ENCODE results near the gene GTF3C1. TPM values are rescaled to one million over a fixed set of nuclear protein-coding genes. Genes with fewer than 3 reads are reported as not detected.

The GTF3C1 gene
- total and polyA plus RNA-seq, 2 of the 13 experiments (the other 11 are each of a cell fraction or from before 2014, with no cell fraction given): 29.2 to 72.7 TPM

DNA sequence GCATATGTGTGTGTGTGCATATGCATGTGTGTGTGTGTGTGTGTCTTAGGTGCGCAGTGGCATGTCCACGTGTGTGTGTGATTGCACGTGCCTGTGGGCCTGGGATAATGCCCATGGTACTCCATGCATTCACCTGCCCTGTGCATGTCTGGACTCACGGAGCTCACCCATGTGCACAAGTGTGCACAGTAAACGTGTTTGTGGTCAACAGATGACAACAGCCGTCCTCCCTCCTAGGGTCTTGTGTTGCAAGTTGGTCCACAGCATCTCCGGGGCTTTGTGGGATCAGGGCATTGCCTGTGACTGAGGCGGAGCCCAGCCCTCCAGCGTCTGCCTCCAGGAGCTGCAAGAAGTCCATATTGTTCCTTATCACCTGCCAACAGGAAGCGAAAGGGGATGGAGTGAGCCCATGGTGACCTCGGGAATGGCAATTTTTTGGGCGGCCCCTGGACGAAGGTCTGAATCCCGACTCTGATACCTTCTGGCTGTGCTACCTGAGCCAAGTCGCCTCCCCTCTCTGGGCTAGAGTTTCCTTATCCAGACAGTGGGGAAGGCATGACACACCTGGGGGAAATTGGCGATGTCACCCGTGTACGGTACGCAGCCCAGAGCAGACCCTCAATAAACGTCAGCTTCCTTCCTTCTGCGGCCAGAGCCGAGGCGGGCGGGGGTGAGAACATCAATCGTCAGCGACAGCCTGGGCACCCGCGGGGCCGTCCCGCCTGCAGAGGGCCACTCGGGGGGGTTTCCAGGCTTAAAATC lies 100.1 kb downstream of the GTF3C1 start:
- no TSS peak for BruUV-seq (replicated peaks)
- no peak overlapping the region for H3K9ac ChIP-seq (ENCODE audit: insufficient read depth, low read depth, low read length)
- H2AFZ ChIP-seq (ENCODE audit: low read length): no peak overlapping the region
- FAIRE-seq (no peak), DNase-seq (ENCODE audit: low spot score) (no peak), ATAC-seq (peak; percentile 19)
- peaks cover 7% of the 10 kb centered on the region; the same call in 1 of the 2 replicates for H3K4me1 ChIP-seq (ENCODE audit: insufficient read depth, low read length)
- H3K36me3 ChIP-seq (replicated peaks in 1 of 2; ENCODE audit: control insufficient read depth in 1 of 2, insufficient read depth in 2 of 2, low read length in 2 of 2): no peaks in the 10 kb centered on the region
- H3K27me3 ChIP-seq (ENCODE audit: control insufficient read depth in 1 of 2, insufficient read depth in 2 of 2, low read length in 2 of 2): peaks cover 4 to 35% of the 10 kb centered on the region in 2 experiments; a peak in 3 of 5 replicates
- intact Hi-C loops (cut with micrococcal nuclease; ENCODE audit: unreplicated experiment) (no loop called here), in situ Hi-C loops (cut with HindIII; ENCODE audit: extremely low pct_ligation_motif_present, low pct_unique_long_range_greater_than_20kb) (loop anchor here (10.0 kb wide), 1 partner anchor 275 kb away; no protein-coding TSS in a partner anchor)
- POLR2A ChIA-PET: no interaction called here
- H3K4me3 ChIP-seq (replicated peaks in 1 of 3; ENCODE audit: insufficient read depth in 1 of 3, low read depth in 2 of 3, low read length in 3 of 3): no peak overlapping the region
- H3K9me3 ChIP-seq (ENCODE audit: low read length): peaks cover 10% of the 10 kb centered on the region
- H3K27ac ChIP-seq (ENCODE audit: extremely low read length, insufficient read depth, low read length): no peak overlapping the region
- CTCF ChIA-PET (ENCODE audit: low intra/inter-chr PET ratio, low total read pairs): no interaction called here
- 24% methylated on average over 23 of the region's 31 CpGs for WGBS (ENCODE audit: low lambda C conversion rate)
- H4K20me1 ChIP-seq (ENCODE audit: insufficient read depth, low read length): no peaks in the 10 kb centered on the region
- no peak overlapping the region for H3K4me2 ChIP-seq (ENCODE audit: low read depth, low read length)
- H3K79me2 ChIP-seq (ENCODE audit: insufficient read depth, low read length): no peaks in the 10 kb centered on the region
- TF ChIP-seq ZZZ3 (CRISPR knock-in tag; IDR thresholded peaks at IDR 0.05; ENCODE audit: borderline replicate concordance) (peak; percentile 26; the same call in 1 of the 2 replicates), BHLHE40 (IDR thresholded peaks at IDR 0.05; ENCODE audit: low read length) (peak; percentile 89), ZNF652 (CRISPR knock-in tag; IDR thresholded peaks at IDR 0.05; ENCODE audit: borderline replicate concordance, low read depth) (no peak), SALL1 (CRISPR knock-in tag; IDR thresholded peaks at IDR 0.05) (0 out of 2 replicates have a peak, but pooled peaks have one; percentile 63), ZNF768 (CRISPR knock-in tag; IDR thresholded peaks at IDR 0.05) (peak; percentile 89), SP4 (CRISPR knock-in tag; IDR thresholded peaks at IDR 0.05) (peak; percentile 43; the same call in 1 of the 2 replicates), REPIN1 (CRISPR knock-in tag; IDR thresholded peaks at IDR 0.05; ENCODE audit: borderline replicate concordance, low read depth) (0 out of 2 replicates have a peak, but pooled peaks have one; percentile 21), FOXA1 (IDR thresholded peaks at IDR 0.05) (0 out of 2 replicates have a peak, but pooled peaks have one; percentile 15), FOXA1 (CRISPR knock-in tag; IDR thresholded peaks at IDR 0.05) (no peak), ATF7 (IDR thresholded peaks at IDR 0.05) (peak; percentile 16; the same call in 1 of the 2 replicates), ATF7 (CRISPR knock-in tag; IDR thresholded peaks at IDR 0.05) (no peak), SPEN (CRISPR knock-in tag; IDR thresholded peaks at IDR 0.05; ENCODE audit: low read depth) (no peak), MTF2 (CRISPR knock-in tag; IDR thresholded peaks at IDR 0.05; ENCODE audit: borderline replicate concordance) (peak; percentile 10; the same call in 1 of the 2 replicates), ZNF17 (CRISPR knock-in tag; IDR thresholded peaks at IDR 0.05) (no peak), ARNTL (CRISPR knock-in tag; IDR thresholded peaks at IDR 0.05) (peak; percentile 68; the same call in 1 of the 2 replicates), JUN (CRISPR knock-in tag; IDR thresholded peaks at IDR 0.05) (0 out of 2 replicates have a peak, but pooled peaks have one; percentile 57)
- TF ChIP-seq, protein P1, sequence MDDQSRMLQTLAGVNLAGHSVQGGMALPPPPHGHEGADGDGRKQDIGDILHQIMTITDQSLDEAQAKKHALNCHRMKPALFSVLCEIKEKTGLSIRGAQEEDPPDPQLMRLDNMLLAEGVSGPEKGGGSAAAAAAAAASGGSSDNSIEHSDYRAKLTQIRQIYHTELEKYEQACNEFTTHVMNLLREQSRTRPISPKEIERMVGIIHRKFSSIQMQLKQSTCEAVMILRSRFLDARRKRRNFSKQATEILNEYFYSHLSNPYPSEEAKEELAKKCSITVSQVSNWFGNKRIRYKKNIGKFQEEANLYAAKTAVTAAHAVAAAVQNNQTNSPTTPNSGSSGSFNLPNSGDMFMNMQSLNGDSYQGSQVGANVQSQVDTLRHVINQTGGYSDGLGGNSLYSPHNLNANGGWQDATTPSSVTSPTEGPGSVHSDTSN (CRISPR knock-in tag; IDR thresholded peaks at IDR 0.05; ENCODE audit: borderline replicate concordance): no peak
- TF ChIP-seq, protein P2, sequence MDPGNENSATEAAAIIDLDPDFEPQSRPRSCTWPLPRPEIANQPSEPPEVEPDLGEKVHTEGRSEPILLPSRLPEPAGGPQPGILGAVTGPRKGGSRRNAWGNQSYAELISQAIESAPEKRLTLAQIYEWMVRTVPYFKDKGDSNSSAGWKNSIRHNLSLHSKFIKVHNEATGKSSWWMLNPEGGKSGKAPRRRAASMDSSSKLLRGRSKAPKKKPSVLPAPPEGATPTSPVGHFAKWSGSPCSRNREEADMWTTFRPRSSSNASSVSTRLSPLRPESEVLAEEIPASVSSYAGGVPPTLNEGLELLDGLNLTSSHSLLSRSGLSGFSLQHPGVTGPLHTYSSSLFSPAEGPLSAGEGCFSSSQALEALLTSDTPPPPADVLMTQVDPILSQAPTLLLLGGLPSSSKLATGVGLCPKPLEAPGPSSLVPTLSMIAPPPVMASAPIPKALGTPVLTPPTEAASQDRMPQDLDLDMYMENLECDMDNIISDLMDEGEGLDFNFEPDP (CRISPR knock-in tag; conservative IDR thresholded peaks at IDR 0.05): no peak
- TF ChIP-seq, protein P3, sequence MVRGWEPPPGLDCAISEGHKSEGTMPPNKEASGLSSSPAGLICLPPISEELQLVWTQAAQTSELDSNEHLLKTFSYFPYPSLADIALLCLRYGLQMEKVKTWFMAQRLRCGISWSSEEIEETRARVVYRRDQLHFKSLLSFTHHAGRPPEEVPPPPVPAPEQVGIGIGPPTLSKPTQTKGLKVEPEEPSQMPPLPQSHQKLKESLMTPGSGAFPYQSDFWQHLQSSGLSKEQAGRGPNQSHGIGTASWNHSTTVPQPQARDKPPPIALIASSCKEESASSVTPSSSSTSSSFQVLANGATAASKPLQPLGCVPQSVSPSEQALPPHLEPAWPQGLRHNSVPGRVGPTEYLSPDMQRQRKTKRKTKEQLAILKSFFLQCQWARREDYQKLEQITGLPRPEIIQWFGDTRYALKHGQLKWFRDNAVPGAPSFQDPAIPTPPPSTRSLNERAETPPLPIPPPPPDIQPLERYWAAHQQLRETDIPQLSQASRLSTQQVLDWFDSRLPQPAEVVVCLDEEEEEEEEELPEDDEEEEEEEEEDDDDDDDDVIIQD (CRISPR knock-in tag; IDR thresholded peaks at IDR 0.05; ENCODE audit: low read depth): no peak
- TF ChIP-seq, protein P4, sequence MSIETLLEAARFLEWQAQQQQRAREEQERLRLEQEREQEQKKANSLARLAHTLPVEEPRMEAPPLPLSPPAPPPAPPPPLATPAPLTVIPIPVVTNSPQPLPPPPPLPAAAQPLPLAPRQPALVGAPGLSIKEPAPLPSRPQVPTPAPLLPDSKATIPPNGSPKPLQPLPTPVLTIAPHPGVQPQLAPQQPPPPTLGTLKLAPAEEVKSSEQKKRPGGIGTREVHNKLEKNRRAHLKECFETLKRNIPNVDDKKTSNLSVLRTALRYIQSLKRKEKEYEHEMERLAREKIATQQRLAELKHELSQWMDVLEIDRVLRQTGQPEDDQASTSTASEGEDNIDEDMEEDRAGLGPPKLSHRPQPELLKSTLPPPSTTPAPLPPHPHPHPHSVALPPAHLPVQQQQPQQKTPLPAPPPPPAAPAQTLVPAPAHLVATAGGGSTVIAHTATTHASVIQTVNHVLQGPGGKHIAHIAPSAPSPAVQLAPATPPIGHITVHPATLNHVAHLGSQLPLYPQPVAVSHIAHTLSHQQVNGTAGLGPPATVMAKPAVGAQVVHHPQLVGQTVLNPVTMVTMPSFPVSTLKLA (IDR thresholded peaks at IDR 0.05): peak; percentile 94

Measured in HepG2 (cell line).